Effector memory CD8-positive, alpha-beta T cell (primary cell): Measurements from ENCODE around the gene CPM.

ENCODE experiments used
- ATAC-seq: fragments of 150-1000 bp; cut with Tn5 transposase; replicated peaks from 2 replicates; pipeline ENCODE4 v1.10.0; 2021; ENCODE audit warnings: mild to moderate bottlenecking, moderate library complexity
- DNase-seq, 3 experiments: peaks; one replicate each; pipeline ENCODE4 v3.0.0; 2021
- H3K27ac Mint-ChIP-seq, 2 donors: one replicate each; pipeline ENCODE4 v1.8.0; 2022; ENCODE audit warnings: mild to moderate bottlenecking in 2 of 2, mixed read lengths in 2 of 2, moderate library complexity in 2 of 2
- H3K27me3 Mint-ChIP-seq, 2 donors: one replicate each; pipeline ENCODE4 v1.8.0; 2022; ENCODE audit warnings: mixed read lengths in 2 of 2
- H3K36me3 Mint-ChIP-seq: one replicate; pipeline ENCODE4 v1.8.0; 2022; ENCODE audit warnings: mild to moderate bottlenecking, moderate library complexity, mixed read lengths; ENCODE audit not compliant: insufficient read depth
- H3K4me1 Mint-ChIP-seq, 2 donors: one replicate each; pipeline ENCODE4 v1.8.0; 2022; ENCODE audit warnings: low read depth in 2 of 2, mixed read lengths in 2 of 2
- H3K4me3 Mint-ChIP-seq, 2 donors: one replicate each; pipeline ENCODE4 v1.8.0; 2022; ENCODE audit warnings: mild to moderate bottlenecking in 2 of 2, mixed read lengths in 2 of 2, moderate library complexity in 2 of 2
- H3K9me3 Mint-ChIP-seq, 2 donors: one replicate each; pipeline ENCODE4 v1.8.0; 2022; ENCODE audit warnings: mixed read lengths in 2 of 2

The CPM gene

DNA sequence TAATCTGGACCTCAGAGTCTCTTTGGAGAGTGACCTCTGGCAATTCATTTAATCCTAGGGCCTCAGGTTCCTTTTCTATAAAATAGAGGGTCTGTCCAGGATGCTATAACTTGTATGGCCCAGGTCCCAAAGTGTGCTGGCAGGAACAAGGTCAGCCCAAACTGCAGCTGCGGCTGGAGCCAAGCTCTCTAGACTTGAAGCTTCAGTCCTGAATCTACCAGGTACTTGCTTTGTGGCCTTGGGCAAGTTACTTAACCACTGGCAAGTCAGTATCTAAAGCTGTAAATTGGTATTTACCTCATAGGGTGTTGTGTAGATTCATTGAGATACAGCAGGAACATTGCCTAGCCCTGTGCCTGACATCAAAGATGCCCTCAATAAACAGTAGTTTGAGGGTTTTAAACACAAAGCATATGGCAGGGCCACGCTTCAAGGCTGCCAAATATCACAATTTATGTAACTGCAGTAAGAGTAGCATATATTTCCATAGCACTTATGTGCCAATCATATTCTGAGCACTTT lies 21.7 kb downstream of the CPM start:
- H3K27me3 Mint-ChIP-seq: peaks cover 34 to 35% of the 10 kb centered on the region in 2 donors
- H3K4me3 Mint-ChIP-seq: no peak overlapping the region
- DNase-seq (no peak), ATAC-seq (no peak)
- H3K36me3 Mint-ChIP-seq: no peaks in the 10 kb centered on the region
- no peaks in the 10 kb centered on the region for H3K9me3 Mint-ChIP-seq
- no peaks in the 10 kb centered on the region for H3K4me1 Mint-ChIP-seq
- H3K27ac Mint-ChIP-seq: no peak overlapping the region

DNA sequence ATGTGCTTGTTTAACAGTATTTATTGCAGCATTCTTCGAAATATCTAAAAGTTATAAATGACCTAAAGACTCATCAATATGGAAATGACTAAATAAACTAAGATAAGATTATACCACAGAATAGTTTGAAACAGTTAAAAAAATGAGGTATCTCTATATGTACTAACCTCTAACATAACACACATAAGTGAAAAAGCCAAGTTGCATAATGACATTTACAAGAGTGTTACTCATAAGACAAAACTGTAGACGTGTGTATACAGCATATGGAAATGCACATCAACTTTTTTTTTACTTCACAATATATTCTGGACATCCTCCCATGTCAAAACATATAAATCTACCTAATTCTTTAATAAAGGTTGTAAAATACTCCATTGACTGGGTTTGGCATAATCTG lies 22.8 kb downstream of the CPM start:
- H3K36me3 Mint-ChIP-seq: no peaks in the 10 kb centered on the region
- DNase-seq: no peak
- peaks cover 29 to 34% of the 10 kb centered on the region in 2 donors for H3K27me3 Mint-ChIP-seq
- no peak overlapping the region for H3K4me3 Mint-ChIP-seq
- no peaks in the 10 kb centered on the region for H3K9me3 Mint-ChIP-seq
- no peaks in the 10 kb centered on the region for H3K4me1 Mint-ChIP-seq
- no peak for ATAC-seq
- no peak overlapping the region for H3K27ac Mint-ChIP-seq

GRCh38 chr12:68908076-68908475 lies 24.9 kb downstream of the CPM start:
- no peak overlapping the region for H3K27ac Mint-ChIP-seq
- DNase-seq (no peak), ATAC-seq (no peak)
- H3K27me3 Mint-ChIP-seq: peaks cover 28 to 50% of the 10 kb centered on the region in 2 donors
- no peaks in the 10 kb centered on the region for H3K9me3 Mint-ChIP-seq
- no peaks in the 10 kb centered on the region for H3K4me1 Mint-ChIP-seq
- H3K36me3 Mint-ChIP-seq: no peaks in the 10 kb centered on the region
- H3K4me3 Mint-ChIP-seq: no peak overlapping the region

- no peaks in the 10 kb centered on the region for H3K36me3 Mint-ChIP-seq
- H3K27me3 Mint-ChIP-seq: peaks cover 23 to 59% of the 10 kb centered on the region in 2 donors
Observed at GRCh38 chr12:68905733-68906132, 27.2 kb downstream of the CPM start.

GRCh38 chr12:68904351-68904962 lies 28.5 kb downstream of the CPM start:
- Mint-ChIP-seq H3K27me3 (peaks cover 20 to 65% of the 10 kb centered on the region in 2 donors), H3K27ac (no peak overlapping the region), H3K4me1 (no peaks in the 10 kb centered on the region), H3K9me3 (no peaks in the 10 kb centered on the region), H3K4me3 (no peak overlapping the region), H3K36me3 (no peaks in the 10 kb centered on the region)
- ATAC-seq: no peak
- DNase-seq: no peak

More at GRCh38 chr12:68905733-68906132, 27.2 kb downstream of the CPM start:
- DNase-seq: no peak
- no peak for ATAC-seq
- Mint-ChIP-seq H3K27ac (no peak overlapping the region), H3K4me1 (no peaks in the 10 kb centered on the region), H3K4me3 (no peak overlapping the region), H3K9me3 (no peaks in the 10 kb centered on the region)

DNA sequence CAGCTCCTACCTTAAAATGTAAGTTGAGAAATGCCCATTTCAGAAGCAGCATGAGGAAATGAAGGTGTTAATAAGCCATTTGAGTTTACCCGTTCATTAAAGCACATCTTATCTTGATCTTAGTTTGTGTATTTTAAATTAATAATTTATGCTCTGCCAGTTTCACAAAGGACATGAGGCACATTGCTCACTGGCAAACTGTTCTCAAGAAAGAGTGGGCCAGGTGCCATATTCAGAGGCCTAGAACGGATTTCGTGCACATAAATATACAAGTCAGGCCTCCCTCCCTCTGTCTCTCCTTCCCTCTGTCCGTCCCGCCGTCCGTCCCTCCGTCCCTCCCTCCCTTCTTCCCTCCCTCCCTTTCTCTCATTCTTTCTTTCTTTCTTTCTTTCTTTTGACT lies 29.5 kb downstream of the CPM start:
- ATAC-seq (no peak), DNase-seq (no peak)
- no peaks in the 10 kb centered on the region for H3K9me3 Mint-ChIP-seq
- peaks cover 14 to 63% of the 10 kb centered on the region in 2 donors for H3K27me3 Mint-ChIP-seq
- H3K27ac Mint-ChIP-seq: peak overlapping the region in 1 of 2 donors; percentile 41
- no peaks in the 10 kb centered on the region for H3K4me1 Mint-ChIP-seq
- no peak overlapping the region for H3K4me3 Mint-ChIP-seq
- H3K36me3 Mint-ChIP-seq: no peaks in the 10 kb centered on the region

GRCh38 chr12:68901551-68901950 lies 31.4 kb downstream of the CPM start:
- H3K9me3 Mint-ChIP-seq: no peaks in the 10 kb centered on the region
- no peaks in the 10 kb centered on the region for H3K36me3 Mint-ChIP-seq
- H3K4me1 Mint-ChIP-seq: no peaks in the 10 kb centered on the region
- no peak overlapping the region for H3K4me3 Mint-ChIP-seq
- no peak overlapping the region for H3K27ac Mint-ChIP-seq
- peaks cover 14 to 64% of the 10 kb centered on the region in 2 donors for H3K27me3 Mint-ChIP-seq
- DNase-seq: no peak
- ATAC-seq: no peak

GRCh38 chr12:68901145-68901544 lies 31.8 kb downstream of the CPM start:
- H3K9me3 Mint-ChIP-seq: no peaks in the 10 kb centered on the region
- no peak for DNase-seq
- no peaks in the 10 kb centered on the region for H3K36me3 Mint-ChIP-seq
- H3K27me3 Mint-ChIP-seq: peaks cover 18 to 68% of the 10 kb centered on the region in 2 donors
- no peak overlapping the region for H3K4me3 Mint-ChIP-seq
- no peak for ATAC-seq
- no peak overlapping the region for H3K27ac Mint-ChIP-seq
- H3K4me1 Mint-ChIP-seq: no peaks in the 10 kb centered on the region

- DNase-seq (no peak), ATAC-seq (no peak)
- peaks cover 24 to 73% of the 10 kb centered on the region in 2 donors for H3K27me3 Mint-ChIP-seq
- no peaks in the 10 kb centered on the region for H3K36me3 Mint-ChIP-seq
- no peak overlapping the region for H3K4me3 Mint-ChIP-seq
- H3K9me3 Mint-ChIP-seq: no peaks in the 10 kb centered on the region
- peaks cover 0 to 3% of the 10 kb centered on the region in 2 donors for H3K4me1 Mint-ChIP-seq
- no peak overlapping the region for H3K27ac Mint-ChIP-seq
Observed at GRCh38 chr12:68900241-68900640, 32.7 kb downstream of the CPM start.

DNA sequence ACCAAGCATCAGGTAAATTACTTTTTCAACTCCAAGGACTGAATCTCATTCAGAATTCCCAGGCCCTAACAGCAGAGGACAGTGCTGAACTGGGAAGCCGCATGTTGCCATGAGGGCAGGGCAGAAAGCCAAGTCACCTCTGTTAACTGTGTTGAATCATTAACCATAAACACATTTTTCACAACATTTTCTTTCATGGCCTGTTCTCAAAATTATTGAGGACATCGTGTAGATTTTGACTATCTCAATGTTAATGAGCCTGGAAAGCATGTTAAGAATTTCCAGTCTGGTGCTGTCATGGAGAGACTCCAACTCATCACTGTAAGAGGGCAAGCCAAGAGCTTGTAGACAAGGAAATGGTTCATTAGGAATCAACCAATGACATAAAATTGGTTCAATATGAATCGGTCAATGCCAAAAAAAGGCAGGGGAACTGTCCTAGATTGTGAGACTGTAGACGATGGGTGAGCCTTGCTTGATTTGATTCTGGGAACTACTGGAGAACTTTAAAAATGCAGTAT lies 33.7 kb downstream of the CPM start:
- no peak overlapping the region for H3K4me3 Mint-ChIP-seq
- DNase-seq (no peak), ATAC-seq (no peak)

GRCh38 chr12:68896881-68897540 lies 36.0 kb downstream of the CPM start:
- no peaks in the 10 kb centered on the region for H3K36me3 Mint-ChIP-seq
- no peak overlapping the region for H3K4me3 Mint-ChIP-seq
- no peak for ATAC-seq
- no peaks in the 10 kb centered on the region for H3K9me3 Mint-ChIP-seq
- H3K27me3 Mint-ChIP-seq: peaks cover 34 to 76% of the 10 kb centered on the region in 2 donors
- H3K27ac Mint-ChIP-seq: no peak overlapping the region
- no peak for DNase-seq
- peaks cover 0 to 3% of the 10 kb centered on the region in 2 donors for H3K4me1 Mint-ChIP-seq

More for the DNA sequence above, 33.7 kb downstream of the CPM start:
- H3K36me3 Mint-ChIP-seq: no peaks in the 10 kb centered on the region
- H3K27ac Mint-ChIP-seq: no peak overlapping the region
- no peaks in the 10 kb centered on the region for H3K9me3 Mint-ChIP-seq
- H3K27me3 Mint-ChIP-seq: peaks cover 27 to 68% of the 10 kb centered on the region in 2 donors
- peaks cover 0 to 3% of the 10 kb centered on the region in 2 donors for H3K4me1 Mint-ChIP-seq

GRCh38 chr12:68894276-68894855 lies 38.6 kb downstream of the CPM start:
- Mint-ChIP-seq H3K27me3 (peaks cover 37 to 69% of the 10 kb centered on the region in 2 donors), H3K36me3 (no peaks in the 10 kb centered on the region), H3K27ac (no peak overlapping the region), H3K9me3 (no peaks in the 10 kb centered on the region), H3K4me1 (peaks cover 0 to 3% of the 10 kb centered on the region in 2 donors), H3K4me3 (no peak overlapping the region)
- ATAC-seq (no peak), DNase-seq (no peak)

DNA sequence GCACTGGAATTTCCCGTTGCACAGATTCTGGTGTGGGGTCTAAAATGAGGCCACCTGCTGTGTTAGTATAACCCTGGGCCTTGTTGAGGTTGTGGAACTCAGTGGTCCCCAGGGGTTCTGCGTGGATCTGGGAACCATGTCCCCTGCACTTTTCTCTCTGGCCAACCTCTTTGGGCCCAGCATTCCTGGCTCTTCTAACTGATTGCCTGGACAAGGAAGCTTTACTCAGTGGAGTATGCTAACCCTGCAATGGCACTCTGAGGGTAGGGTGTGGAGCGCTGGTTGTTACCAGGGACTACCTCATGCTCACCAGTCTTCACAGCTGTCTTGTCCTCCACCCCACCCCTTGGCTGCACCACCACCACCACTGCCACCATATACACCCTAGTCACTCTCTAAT lies 39.2 kb downstream of the CPM start:
- no peaks in the 10 kb centered on the region for H3K9me3 Mint-ChIP-seq
- no peak overlapping the region for H3K4me3 Mint-ChIP-seq
- DNase-seq: no peak
- no peak for ATAC-seq
- peaks cover 36 to 63% of the 10 kb centered on the region in 2 donors for H3K27me3 Mint-ChIP-seq
- peaks cover 0 to 3% of the 10 kb centered on the region in 2 donors for H3K4me1 Mint-ChIP-seq
- H3K27ac Mint-ChIP-seq: no peak overlapping the region
- H3K36me3 Mint-ChIP-seq: no peaks in the 10 kb centered on the region
